Measurements from ENCODE around the gene MAPK8.

The MAPK8 gene

DNA sequence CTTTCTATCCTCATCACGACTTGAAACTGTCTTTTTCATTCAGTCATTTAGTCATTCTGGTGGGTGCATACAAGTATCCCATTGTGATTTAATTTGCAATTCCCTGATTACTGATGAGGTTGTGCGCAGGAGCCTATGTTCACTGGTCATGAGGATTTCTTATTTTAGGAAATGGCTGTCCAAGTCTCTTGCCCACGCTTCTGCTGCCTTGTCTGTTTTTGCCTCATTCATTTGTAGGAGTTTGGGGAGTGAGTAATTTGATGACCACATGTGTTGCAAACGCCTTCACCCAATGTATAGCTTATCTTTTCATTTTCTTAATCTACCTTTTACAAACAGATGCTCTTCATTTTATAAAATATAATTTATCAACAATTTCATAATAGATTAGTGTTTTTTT lies 171.1 kb downstream of the MAPK8 start:
- no peak for DNase-seq (ENCODE audit: low read depth)

DNA sequence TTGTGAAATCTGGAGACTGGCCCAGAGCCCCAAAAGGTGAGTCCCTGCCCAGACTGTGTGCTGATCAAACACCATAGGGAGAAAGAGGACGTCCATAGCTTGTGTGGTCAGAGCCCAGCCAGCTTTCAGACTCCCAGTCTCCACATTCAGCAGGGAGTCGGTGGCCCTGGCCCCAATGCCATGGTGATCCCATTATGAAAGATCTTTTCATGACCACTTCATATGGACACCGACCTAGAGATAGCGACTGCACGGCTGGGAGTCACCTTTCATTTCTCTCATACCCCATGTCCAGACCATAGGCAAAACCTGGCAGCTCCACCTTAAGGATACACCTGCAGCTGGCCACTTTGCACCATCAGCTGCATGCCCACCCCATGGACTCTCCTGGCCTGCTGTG lies 172.0 kb downstream of the MAPK8 start:
- DNase-seq (ENCODE audit: low read depth): no peak

GRCh38 chr10:48478980-48479811 lies 172.7 kb downstream of the MAPK8 start:
- DNase-seq (ENCODE audit: low read depth): no peak

- peak; percentile 71 for DNase-seq (ENCODE audit: low read depth)
These were observed 174.2 kb downstream of the MAPK8 start for GRCh38 chr10:48480397-48481374.

- no peak for DNase-seq (ENCODE audit: low read depth)
These were observed 174.9 kb downstream of the MAPK8 start for GRCh38 chr10:48481385-48481784.

- DNase-seq (ENCODE audit: low read depth): no peak
These were observed 175.7 kb downstream of the MAPK8 start for GRCh38 chr10:48482207-48482606.

DNA sequence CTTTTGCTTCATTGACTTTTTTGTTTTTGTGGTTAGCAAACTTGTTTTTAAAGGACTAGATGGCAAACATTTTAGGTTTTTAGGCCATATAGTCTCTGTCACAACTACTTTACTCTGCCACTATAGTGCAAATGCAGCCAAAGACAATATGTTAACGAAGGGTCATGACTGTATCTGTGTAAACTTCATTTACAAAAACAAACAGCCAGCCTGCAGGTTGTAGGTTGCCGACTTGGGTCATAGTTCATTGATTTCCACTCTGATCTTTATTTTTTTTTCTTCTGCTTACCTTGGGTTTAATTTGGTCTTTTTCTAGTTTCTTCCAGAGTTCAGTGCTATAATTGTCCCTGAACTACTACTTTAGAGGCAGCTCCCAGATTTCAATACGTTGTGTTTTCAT lies 178.4 kb downstream of the MAPK8 start:
- no peak for DNase-seq (ENCODE audit: low read depth)

- DNase-seq (ENCODE audit: low read depth): no peak
These were observed 179.2 kb downstream of the MAPK8 start for GRCh38 chr10:48485711-48486110.

GRCh38 chr10:48487244-48487643 lies 180.8 kb downstream of the MAPK8 start:
- DNase-seq (ENCODE audit: low read depth): no peak

Data from CMK (cell line).